NCI-H146 (cell line): ENCODE measurements around the gene PDE6G.
"Not testable (repeated sequence)": the region's sequence is repeated elsewhere in the genome, so short reads cannot be mapped to it uniquely, and the experiment has no call there.

Source experiments
- DNase-seq: peaks from one replicate; lab custom pipeline; 2025; lab: John Stamatoyannopoulos, UW

Gene PDE6G

DNA sequence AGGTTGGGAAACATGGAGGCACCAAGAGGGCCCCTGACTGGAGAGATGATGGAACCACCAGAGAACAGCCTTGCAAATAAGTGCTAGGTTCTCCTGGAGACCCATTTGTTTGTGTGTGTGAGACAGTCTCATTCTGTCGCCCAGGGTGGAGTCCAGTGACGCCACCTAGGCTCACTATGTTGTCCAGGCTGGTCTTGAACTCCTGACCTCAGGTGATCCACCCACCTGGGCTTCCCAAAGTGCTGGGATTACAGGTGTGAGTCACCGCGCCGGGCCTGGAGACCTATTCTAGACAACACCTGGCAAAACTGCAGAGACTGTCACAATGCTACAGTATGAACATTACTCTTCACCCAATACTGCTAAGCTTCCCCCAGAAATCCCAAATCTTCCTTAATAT lies 20.9 kb downstream of the PDE6G start:
- DNase-seq: no peak

DNA sequence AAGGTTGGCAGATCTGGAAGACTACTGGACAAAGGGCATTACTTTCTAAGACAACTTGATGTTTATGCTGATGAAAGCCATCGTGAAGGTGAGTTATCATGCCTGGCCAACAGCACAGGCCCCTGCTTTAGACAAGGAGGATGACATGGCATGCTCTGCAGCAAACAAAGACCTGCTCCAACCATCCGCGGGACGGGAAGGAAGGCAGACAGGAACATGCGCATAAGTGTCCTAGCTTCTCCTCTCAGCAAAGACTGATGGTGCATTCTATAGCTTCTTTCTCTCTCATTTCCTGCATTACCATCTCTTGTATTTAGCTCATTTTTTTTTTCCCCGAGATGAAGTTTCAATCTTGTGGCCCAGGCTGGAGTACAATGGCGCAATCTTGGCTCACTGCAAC lies 24.9 kb downstream of the PDE6G start:
- no peak for DNase-seq

DNA sequence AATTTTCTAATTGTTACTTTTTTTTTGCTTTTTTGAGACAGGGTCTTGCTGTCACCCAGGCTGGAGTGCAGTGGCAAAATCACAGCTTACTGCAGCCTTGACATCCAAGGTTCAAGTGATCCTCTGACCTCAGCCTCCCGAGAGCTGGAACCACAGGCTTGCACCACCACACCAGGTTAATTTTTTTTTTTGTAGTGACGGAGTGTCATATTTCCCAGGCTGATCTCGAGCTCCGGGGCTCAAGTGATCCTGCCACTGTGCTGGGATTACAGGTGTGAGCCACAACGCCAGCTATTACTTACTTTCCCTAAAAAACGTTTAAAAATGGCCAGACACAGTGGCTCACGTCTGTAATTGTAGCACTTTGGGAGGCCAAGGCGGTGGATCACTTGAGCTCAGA lies 26.1 kb downstream of the PDE6G start:
- DNase-seq: no peak

DNA sequence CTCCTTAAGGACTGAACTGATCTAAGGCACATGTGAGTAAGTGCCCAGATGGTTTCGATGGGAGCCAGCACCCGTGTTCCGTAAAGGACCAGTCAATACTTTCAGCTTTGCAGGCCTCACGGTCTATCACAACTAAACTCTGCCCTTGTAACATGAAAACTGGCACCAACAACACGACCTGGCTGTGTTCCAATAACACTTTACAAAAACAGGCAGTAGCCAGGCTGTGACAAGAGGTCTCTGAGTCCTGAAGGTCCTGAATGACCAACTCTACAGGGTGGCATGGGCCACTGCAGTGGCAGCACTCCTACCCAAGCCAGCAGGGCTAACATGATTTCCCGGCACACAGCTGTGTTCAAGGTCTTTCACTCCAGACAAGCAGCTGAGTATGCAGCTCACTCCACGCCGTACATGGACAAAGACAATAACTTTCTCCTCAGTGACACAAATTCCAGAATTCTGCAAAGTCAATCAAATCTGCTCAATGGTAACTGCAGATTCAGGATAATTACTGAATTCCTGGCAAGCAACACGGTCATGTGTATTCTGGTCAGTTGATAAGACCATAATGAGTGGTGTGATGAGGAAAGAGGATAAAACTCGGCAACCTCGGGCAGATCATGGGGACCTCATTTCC lies 34.7 kb downstream of the PDE6G start:
- DNase-seq: no peak

DNA sequence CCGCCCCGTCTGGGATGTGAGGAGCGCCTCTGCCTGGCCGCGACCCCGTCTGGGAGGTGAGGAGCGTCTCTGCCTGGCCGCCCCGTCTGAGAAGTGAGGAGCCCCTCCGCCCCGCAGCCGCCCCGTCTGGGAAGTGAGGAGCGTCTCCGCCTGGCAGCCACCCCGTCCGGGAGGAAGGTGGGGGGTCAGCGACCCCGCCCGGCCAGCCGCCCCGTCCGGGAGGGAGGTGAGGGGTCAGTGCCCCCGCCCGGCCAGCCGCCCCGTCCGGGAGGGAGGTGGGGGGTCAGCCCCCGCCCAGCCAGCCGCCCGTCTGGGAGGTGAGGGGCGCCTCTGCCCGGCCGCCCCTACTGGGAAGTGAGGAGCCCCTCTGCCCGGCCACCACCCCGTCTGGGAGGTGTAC lies 38.0 kb downstream of the PDE6G start:
- DNase-seq: not testable (repeated sequence)

DNA sequence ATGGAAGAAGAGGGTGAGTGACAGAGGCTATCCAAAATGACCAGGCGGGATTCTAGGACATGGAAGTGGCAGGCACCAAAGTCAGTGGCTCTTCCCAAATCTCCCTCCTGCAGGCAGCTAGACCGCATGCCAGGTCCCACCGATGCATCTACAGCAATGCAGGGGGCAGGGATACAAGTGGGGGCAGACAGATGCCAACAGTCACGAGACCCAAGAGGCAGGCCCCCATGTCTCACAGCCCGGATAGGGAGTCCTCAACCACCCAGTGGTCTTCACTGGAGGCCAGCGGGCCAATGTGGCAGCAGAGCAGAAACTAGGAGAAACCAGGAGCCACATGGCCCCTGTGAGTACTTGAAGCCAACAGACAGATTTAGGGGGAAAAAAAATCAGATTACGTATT lies 39.5 kb downstream of the PDE6G start:
- DNase-seq: no peak

DNA sequence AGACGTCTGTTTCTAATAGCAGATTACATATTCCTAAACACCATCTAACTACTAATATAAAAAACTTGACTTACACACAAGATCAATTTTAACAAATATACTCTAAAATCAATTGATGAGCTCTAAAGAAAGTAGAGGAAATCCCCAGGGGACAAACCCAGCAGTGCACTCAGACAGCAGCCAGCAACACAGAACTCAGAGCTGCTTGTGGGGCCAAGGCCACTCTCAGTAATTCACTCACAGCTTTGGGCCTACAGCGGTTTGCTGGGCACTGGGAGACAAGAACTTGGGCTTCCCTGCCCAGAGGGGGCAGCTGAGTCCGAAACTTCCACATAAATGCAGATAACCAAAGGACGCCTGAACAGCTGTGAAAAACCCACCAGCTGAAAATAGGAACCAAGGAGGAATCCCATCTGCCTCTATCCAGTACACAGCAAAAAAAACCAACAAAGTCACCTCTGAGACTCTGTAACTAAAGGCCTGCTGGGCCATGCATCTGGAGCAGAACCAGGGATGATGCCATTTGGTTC lies 40.9 kb downstream of the PDE6G start:
- no peak for DNase-seq

DNA sequence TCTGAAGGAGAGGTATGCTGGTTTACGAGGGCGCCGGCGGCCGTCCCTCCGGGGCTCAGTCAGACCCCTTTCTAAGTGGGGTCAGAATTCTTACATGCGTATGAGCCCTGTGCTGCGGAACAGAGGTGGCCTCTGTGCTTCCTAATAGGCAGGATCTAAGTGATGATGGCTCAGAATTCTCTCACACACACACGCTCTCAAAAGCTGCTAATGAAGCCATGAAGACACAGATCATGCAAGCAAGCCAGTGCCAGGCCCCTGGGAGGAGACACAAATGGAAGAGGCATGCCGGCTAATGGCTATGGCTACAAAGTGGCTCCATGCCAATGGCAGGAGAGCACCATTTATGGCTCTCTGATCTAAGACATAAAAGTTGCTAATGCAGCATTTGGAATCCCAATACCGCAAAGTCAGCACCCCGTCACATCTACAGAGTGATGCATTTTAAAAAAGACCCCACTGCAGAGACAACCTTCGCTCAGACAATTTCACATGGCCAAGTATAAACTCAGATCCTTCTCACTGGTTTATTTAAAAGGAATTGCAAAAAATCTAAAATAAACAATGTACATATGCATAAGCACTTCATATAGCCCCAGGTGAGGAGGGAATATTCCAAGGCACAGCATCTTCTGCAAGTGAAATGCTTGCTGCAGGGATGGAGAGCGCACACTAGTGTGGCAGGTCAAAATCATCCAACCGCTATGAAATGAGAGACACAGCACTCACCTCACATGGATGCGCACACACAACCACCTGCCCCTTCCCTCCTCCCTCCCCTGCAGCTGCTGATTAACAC lies 44.0 kb downstream of the PDE6G start:
- no peak for DNase-seq

DNA sequence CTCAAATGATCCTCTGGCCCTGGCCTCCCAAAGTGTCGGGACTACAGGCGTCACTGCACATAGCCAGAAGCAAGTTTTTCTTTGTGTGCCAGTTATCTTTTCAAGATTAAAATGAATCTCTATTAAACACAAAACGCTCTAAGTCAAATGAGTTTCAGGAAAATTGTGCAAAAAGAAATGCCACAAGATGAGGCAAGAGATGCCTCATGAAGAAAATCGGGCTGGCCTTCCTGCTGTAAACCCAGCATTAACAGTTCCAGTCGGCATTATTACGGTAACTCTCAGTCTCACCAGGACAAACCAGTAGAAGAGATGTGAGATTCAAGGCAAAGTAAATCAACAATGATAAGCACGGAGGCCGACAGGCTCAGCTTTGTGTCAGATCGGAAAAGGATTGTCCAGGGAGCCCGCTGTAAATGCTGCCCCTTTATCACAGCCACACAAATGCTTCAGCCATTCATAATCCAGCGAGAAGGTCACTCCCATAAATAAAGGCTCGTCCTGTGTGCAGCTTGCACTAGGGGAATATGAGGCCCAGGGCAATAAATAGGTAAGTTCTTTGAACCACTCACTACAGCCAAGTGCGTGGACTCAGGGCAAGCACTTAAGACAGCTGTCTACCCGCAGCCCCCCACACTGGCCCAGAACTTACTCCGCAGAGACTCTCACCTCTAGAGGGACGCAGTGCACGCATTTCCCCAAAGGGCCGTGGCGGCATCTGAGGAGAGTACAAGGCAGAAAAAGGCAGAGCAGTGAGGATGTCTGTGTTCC lies 46.6 kb downstream of the PDE6G start:
- DNase-seq: no peak

DNA sequence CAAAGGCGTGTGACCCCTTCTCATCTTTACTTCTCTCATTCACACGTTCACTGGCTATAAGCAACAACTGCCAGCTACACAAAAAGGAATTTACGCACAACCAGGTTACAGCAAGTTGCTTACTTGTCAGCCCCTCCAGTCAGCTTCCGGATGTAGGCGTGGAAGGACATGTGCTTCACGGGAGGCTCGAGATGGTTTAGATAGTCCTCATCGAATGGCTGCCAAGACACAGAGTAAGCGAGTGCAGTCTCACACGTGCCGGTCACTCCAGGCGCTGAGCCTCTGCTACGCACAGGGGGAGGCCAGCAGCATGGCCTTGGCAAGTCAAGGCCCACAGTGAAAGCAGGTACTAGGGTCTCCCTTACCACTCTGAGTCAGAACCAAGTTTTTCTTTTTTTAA lies 47.7 kb downstream of the PDE6G start:
- no peak for DNase-seq

DNA sequence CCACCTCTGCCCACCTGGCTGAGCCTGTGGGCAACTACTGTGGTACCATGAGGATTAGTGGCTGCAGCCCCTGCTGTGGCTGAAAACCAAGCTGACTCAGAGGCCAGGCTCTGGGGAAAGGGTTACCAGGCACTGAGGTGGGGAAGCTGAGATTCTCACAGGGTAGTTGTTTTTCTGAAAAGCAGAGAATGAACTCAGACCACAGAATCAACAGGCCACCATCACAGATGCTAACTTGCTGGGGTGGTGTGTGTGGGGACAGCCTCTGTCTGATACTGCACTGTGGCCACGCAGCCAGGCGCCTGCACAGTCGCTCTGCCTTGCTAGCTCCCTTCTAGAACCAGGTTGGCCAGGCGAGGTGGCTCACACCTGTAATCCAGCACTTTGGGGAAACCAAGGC lies 48.3 kb downstream of the PDE6G start:
- DNase-seq: no peak

DNA sequence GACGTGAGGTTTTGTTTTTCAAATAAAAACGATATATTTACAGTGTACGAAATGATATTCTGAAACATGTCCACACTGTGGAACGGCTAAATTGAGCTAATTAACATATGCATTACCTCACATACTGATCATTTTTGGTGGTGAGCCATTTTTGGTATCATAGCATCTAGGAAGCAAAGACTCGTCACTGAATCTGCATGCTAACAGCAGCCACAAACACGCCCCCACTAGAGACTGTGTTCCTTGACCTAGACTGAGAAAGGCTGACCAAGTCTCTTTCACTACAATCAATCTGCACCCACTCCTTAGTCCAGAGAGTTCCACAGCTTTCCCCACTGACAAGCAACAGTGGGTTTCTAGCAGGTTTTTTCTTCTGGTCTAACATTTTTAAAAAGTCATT lies 48.9 kb downstream of the PDE6G start:
- DNase-seq: no peak

DNA sequence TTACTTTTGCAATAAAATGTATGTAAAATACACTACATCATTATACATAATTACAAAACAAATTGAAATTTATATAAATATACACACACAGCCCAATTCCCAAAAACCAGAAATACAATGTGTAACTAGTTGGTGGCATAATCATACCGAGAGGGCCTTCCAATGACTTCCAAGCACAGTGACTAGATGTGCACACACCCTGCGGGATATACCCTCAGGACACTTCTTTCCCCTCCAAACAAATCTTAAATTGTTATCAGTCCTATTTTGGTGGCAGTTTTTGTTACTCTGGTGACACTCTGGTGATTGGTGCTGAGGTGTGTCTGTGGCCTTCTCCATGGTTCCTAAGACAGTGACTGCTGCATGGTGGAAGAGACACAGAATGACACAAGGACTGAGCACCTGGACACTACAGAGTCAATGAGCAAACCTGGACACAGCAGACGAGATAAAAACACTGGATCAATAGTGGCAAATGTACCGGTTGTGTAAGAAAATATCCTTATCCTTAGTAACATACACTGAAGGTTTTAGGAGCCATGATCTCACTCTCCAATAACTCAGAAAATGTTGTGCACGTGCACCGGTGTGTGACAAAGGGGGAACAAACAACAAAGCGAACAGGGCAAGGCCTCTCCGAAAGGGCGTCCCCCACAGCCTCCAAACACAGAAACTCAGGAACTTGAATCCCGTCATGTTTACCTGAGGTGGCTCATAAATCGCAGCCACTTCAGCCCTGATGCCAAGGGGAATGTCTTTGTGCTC lies 52.3 kb downstream of the PDE6G start:
- DNase-seq: no peak

DNA sequence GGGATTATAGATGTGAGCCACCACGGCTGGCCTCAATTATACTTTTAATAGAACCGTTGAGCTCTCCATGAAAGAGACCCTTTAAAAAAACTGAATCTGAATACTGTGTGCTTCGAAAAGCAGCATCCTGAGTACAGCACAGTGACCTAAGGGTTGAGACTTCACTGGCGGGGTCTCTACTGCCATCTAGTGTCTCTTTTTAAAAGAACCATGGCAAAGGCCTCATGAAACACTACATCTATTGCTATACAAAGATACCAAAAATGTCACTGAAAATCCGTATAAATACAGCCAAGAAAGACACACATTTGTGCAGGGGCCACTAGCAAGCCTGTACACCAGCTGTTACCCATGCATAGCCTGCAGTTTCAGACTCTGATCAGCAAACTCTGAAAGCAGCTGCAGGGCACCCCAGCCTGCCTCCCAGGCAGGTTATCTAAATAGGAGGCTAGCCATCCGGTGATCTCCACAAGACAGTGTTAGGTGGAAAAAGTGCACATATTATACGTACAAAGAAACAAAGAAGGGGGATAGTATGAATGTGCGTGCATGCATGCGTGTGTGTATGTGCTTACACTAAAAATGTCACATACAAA lies 54.7 kb downstream of the PDE6G start:
- DNase-seq: peak; percentile 36
